SK-N-SH (cell line): ENCODE data around the gene ZG16. TPM values are rescaled to one million over a fixed set of nuclear protein-coding genes. Genes with fewer than 3 reads are reported as not detected.

ENCODE experiments used
- CTCF ChIA-PET: fragments of 300-600, 350-600 bp; formaldehyde crosslinking; extraction: SDS; loops from one replicate; lab custom pipeline; 2021; lab: Yijun Ruan, JAX
- POLR2A ChIA-PET: fragments of 350-600 bp; sonication (Branson Sonifier 250); formaldehyde crosslinking; extraction: SDS; loops from one replicate; lab custom pipeline; 2020; ENCODE audit warnings: antibody characterized with exemption, inconsistent platforms; lab: Yijun Ruan, JAX
- DNase-seq: peaks from one replicate; pipeline ENCODE4 v3.0.0; 2012
- H2AFZ ChIP-seq: fragments of 200-600 bp; sonication (generic); 2 replicates; pipeline ENCODE4 v1.8.1; 2016; ENCODE audit warnings: antibody characterized with exemption, mild to moderate bottlenecking, low read depth
- H3F3A ChIP-seq: fragments of 200-600 bp; sonication (generic); replicated peaks from 2 replicates; pipeline ENCODE3; 2016; ENCODE audit warnings: antibody characterized with exemption, mild to moderate bottlenecking; ENCODE audit not compliant: insufficient read depth
- H3K27ac ChIP-seq, 2 experiments: fragments of 200-500 bp in 1 of 2; fragments of 200-600 bp in 1 of 2; sonication (Bioruptor generic) in 1 of 2; sonication (generic), shearing (Covaris generic) in 1 of 2; 2 replicates each; pipeline versions ENCODE4 v1.5.1 to v1.6.1; 2014 to 2016; ENCODE audit warnings: low read depth in 2 of 2, inconsistent platforms in 1 of 2, low read length in 1 of 2, mild to moderate bottlenecking in 1 of 2, mixed read lengths in 1 of 2
- H3K27me3 ChIP-seq: fragments of 200-600 bp; sonication (generic), shearing (Covaris generic); 2 replicates; pipeline ENCODE4 v1.6.1; 2016; ENCODE audit warnings: mixed run types; ENCODE audit not compliant: insufficient read depth
- H3K36me3 ChIP-seq, 2 experiments: fragments of 200-500 bp in 1 of 2; fragments of 200-600 bp in 1 of 2; sonication (Bioruptor generic) in 1 of 2; sonication (generic) in 1 of 2; replicated peaks in 1 of 2; 2 replicates each; pipeline versions ENCODE3 to v1.5.1; 2014 to 2016; ENCODE audit warnings: low read length in 1 of 2, mild to moderate bottlenecking in 1 of 2; ENCODE audit not compliant: insufficient read depth in 2 of 2, control insufficient read depth in 1 of 2
- H3K4me1 ChIP-seq, 2 experiments: fragments of 200-500 bp in 1 of 2; fragments of 200-600 bp in 1 of 2; sonication (Bioruptor generic) in 1 of 2; sonication (generic), shearing (Covaris generic) in 1 of 2; 2 replicates each; pipeline versions ENCODE4 v1.5.1 to v1.6.1; 2014 to 2016; ENCODE audit warnings: low read depth in 1 of 2, low read length in 1 of 2, mixed run types in 1 of 2; ENCODE audit not compliant: insufficient read depth in 2 of 2, control insufficient read depth in 1 of 2
- H3K4me2 ChIP-seq: fragments of 200-600 bp; sonication (generic), shearing (Covaris generic); 2 replicates; pipeline ENCODE4 v1.6.1; 2017; ENCODE audit warnings: mixed run types
- H3K4me3 ChIP-seq, 2 experiments: fragments of 200-500 bp in 1 of 2; fragments of 200-600 bp in 1 of 2; sonication (Bioruptor generic) in 1 of 2; sonication (generic), shearing (Covaris generic) in 1 of 2; 2 replicates each; pipeline versions ENCODE4 v1.5.1 to v1.8.1; 2014 to 2016; ENCODE audit warnings: low read depth in 2 of 2, inconsistent platforms in 1 of 2, low read length in 1 of 2, mild to moderate bottlenecking in 1 of 2, mixed read lengths in 1 of 2, moderate library complexity in 1 of 2
- H3K79me2 ChIP-seq: fragments of 200-600 bp; sonication (generic); 2 replicates; pipeline ENCODE4 v1.8.1; 2017; ENCODE audit warnings: mild to moderate bottlenecking; ENCODE audit not compliant: insufficient read depth
- H3K9ac ChIP-seq: fragments of 200-600 bp; sonication (generic); 2 replicates; pipeline ENCODE4 v1.6.1; 2017; ENCODE audit warnings: mixed run types
- H3K9me2 ChIP-seq: fragments of 200-600 bp; sonication (generic); 2 replicates; pipeline ENCODE4 v1.6.1; 2017; ENCODE audit warnings: mixed run types
- H3K9me3 ChIP-seq: fragments of 200-600 bp; sonication (generic); 2 replicates; pipeline ENCODE4 v1.6.1; 2017; ENCODE audit warnings: mixed run types, mild to moderate bottlenecking, moderate library complexity
- H4K20me1 ChIP-seq: fragments of 200-600 bp; sonication (generic); 2 replicates; pipeline ENCODE4 v1.6.1; 2017; ENCODE audit warnings: mild to moderate bottlenecking, mixed run types; ENCODE audit not compliant: insufficient read depth
- CHD2 ChIP-seq: fragments of 150-350 bp; IDR thresholded peaks from 2 replicates; pipeline ENCODE4 v1.6.1; 2018; ENCODE audit warnings: low read length; ENCODE audit not compliant: partially characterized antibody
- ELF1 ChIP-seq: IDR thresholded peaks from 2 replicates; pipeline ENCODE4 v1.4.0; 2012
- EZH2phosphoT487 ChIP-seq: fragments of 200-600 bp; sonication (generic); IDR thresholded peaks from 2 replicates; pipeline ENCODE4 v1.6.1; 2017; ENCODE audit warnings: low read depth, mixed run types, mild to moderate bottlenecking, antibody characterized with exemption, moderate library complexity, borderline replicate concordance
- FOSL2 ChIP-seq: IDR thresholded peaks from 2 replicates; pipeline ENCODE4 v1.4.0; 2012; ENCODE audit warnings: low read depth, mild to moderate bottlenecking, moderate library complexity, borderline replicate concordance
- FOXJ3 ChIP-seq: sonication (generic); formaldehyde crosslinking; IDR thresholded peaks from 2 replicates; pipeline ENCODE4 v1.5.1; 2020; ENCODE audit warnings: mild to moderate bottlenecking, missing genetic modification reagents
- FOXM1 ChIP-seq: IDR thresholded peaks from 2 replicates; pipeline ENCODE4 v1.4.0; 2012; ENCODE audit warnings: low read depth, mild to moderate bottlenecking
- GABPA ChIP-seq: IDR thresholded peaks from 2 replicates; pipeline ENCODE4 v1.4.0; 2012; ENCODE audit warnings: low read depth, mild to moderate bottlenecking
- JUND ChIP-seq: IDR thresholded peaks from 2 replicates; pipeline ENCODE4 v1.4.0; 2012
- MXI1 ChIP-seq: IDR thresholded peaks from 2 replicates; pipeline ENCODE4 v1.6.1; 2012; ENCODE audit warnings: mild to moderate bottlenecking, low read depth, low read length, improper control_type of control experiment
- POLR2AphosphoS5 ChIP-seq: IDR thresholded peaks from 2 replicates; pipeline ENCODE4 v1.6.1; 2012; ENCODE audit warnings: low read depth, low read length
- RAD21 ChIP-seq: IDR thresholded peaks from 2 replicates; pipeline ENCODE4 v1.6.1; 2012; ENCODE audit warnings: mild to moderate bottlenecking, low read length
- RFX5 ChIP-seq: IDR thresholded peaks from 2 replicates; pipeline ENCODE4 v1.6.1; 2012; ENCODE audit warnings: mild to moderate bottlenecking, improper control_type of control experiment, low read length
- RXRA ChIP-seq: IDR thresholded peaks from 2 replicates; pipeline ENCODE4 v1.4.0; 2012; ENCODE audit warnings: low read depth, mild to moderate bottlenecking, borderline replicate concordance
- SMC3 ChIP-seq: IDR thresholded peaks from 2 replicates; pipeline ENCODE4 v1.6.1; 2012; ENCODE audit warnings: low read depth, low read length, improper control_type of control experiment
- TAF1 ChIP-seq: IDR thresholded peaks from 2 replicates; pipeline ENCODE4 v1.6.1; 2012; ENCODE audit warnings: low read depth, mild to moderate bottlenecking, low read length, moderate library complexity, borderline replicate concordance
- TCF12 ChIP-seq: IDR thresholded peaks from 2 replicates; pipeline ENCODE4 v1.4.0; 2012
- WGBS: methylation state at CpG from one replicate; pipeline ENCODE4 v1.1.6; 2017; ENCODE audit warnings: low lambda C conversion rate; 5-methylcytosine and 5-hydroxymethylcytosine counted together
- polyA plus RNA-seq, 3 experiments: library from polyadenylated mRNA; depleted of rRNA; stranded (reverse); fragments of >200 nt; gene quantifications; 2 replicates each; pipeline ENCODE4 v1.2.3, GENCODE V29; 2012
- TF ChIP-seq, protein P1 (sequence below): fragments of 200-600 bp; sonication (generic); IDR thresholded peaks from 2 replicates; pipeline ENCODE4 v1.6.1; 2017; ENCODE audit warnings: antibody characterized with exemption, mild to moderate bottlenecking, moderate library complexity
- TF ChIP-seq, protein P2 (sequence below): IDR thresholded peaks from 2 replicates; pipeline ENCODE4 v1.6.1; 2012; ENCODE audit warnings: mild to moderate bottlenecking, low read depth, low read length, moderate library complexity
- TF ChIP-seq, protein P3 (sequence below): IDR thresholded peaks from 2 replicates; pipeline ENCODE4 v1.4.0; 2012; ENCODE audit warnings: low read depth
- TF ChIP-seq, protein P4 (sequence below): fragments of 150-350 bp; IDR thresholded peaks from 2 replicates; pipeline ENCODE4 v1.6.1; 2016; ENCODE audit warnings: mild to moderate bottlenecking, low read depth, low read length

ZG16 gene
- polyA plus RNA-seq, 1 of the 3 experiments (the other 2 are of a cell fraction) = not detected

DNA sequence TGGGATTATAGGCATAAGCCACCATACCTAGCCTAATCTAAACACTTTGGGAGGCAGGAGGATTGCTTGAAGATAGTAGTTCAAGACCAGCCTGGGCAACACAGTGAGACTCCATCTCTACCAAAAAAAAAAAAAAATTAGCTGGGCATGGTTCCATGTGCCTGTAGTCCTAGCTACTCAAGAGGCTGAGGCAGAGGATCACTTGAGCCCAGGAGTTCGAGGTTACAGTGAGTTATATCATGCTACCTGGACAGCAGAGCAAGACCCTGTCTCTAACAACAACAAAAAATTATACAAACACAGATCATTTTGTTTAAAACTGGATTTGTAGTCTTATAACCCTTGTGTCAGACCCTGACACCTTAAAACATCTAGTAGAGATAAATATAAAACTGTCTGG is 24.5 kb upstream of the ZG16 start:
- Histone ChIP-seq H3K9me2 (no peaks in the 10 kb centered on the region), H3F3A (no peaks in the 10 kb centered on the region), H3K27me3 (no peaks in the 10 kb centered on the region), H4K20me1 (no peaks in the 10 kb centered on the region), H3K9me3 (no peaks in the 10 kb centered on the region)
- ChIA-PET CTCF (no interaction called here), POLR2A (no interaction called here)
- TF ChIP-seq FOXJ3 (CRISPR knock-in tag) (no peak), TCF12 (no peak), ELF1 (no peak), RFX5 (no peak), TAF1 (no peak), EZH2phosphoT487 (no peak), RAD21 (no peak), FOSL2 (no peak), GABPA (no peak), FOXM1 (no peak), SMC3 (no peak), CHD2 (no peak), JUND (no peak), MXI1 (no peak), RXRA (no peak), POLR2AphosphoS5 (no peak)
- TF ChIP-seq, protein P1, sequence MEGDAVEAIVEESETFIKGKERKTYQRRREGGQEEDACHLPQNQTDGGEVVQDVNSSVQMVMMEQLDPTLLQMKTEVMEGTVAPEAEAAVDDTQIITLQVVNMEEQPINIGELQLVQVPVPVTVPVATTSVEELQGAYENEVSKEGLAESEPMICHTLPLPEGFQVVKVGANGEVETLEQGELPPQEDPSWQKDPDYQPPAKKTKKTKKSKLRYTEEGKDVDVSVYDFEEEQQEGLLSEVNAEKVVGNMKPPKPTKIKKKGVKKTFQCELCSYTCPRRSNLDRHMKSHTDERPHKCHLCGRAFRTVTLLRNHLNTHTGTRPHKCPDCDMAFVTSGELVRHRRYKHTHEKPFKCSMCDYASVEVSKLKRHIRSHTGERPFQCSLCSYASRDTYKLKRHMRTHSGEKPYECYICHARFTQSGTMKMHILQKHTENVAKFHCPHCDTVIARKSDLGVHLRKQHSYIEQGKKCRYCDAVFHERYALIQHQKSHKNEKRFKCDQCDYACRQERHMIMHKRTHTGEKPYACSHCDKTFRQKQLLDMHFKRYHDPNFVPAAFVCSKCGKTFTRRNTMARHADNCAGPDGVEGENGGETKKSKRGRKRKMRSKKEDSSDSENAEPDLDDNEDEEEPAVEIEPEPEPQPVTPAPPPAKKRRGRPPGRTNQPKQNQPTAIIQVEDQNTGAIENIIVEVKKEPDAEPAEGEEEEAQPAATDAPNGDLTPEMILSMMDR = no peak
- TF ChIP-seq, protein P2, sequence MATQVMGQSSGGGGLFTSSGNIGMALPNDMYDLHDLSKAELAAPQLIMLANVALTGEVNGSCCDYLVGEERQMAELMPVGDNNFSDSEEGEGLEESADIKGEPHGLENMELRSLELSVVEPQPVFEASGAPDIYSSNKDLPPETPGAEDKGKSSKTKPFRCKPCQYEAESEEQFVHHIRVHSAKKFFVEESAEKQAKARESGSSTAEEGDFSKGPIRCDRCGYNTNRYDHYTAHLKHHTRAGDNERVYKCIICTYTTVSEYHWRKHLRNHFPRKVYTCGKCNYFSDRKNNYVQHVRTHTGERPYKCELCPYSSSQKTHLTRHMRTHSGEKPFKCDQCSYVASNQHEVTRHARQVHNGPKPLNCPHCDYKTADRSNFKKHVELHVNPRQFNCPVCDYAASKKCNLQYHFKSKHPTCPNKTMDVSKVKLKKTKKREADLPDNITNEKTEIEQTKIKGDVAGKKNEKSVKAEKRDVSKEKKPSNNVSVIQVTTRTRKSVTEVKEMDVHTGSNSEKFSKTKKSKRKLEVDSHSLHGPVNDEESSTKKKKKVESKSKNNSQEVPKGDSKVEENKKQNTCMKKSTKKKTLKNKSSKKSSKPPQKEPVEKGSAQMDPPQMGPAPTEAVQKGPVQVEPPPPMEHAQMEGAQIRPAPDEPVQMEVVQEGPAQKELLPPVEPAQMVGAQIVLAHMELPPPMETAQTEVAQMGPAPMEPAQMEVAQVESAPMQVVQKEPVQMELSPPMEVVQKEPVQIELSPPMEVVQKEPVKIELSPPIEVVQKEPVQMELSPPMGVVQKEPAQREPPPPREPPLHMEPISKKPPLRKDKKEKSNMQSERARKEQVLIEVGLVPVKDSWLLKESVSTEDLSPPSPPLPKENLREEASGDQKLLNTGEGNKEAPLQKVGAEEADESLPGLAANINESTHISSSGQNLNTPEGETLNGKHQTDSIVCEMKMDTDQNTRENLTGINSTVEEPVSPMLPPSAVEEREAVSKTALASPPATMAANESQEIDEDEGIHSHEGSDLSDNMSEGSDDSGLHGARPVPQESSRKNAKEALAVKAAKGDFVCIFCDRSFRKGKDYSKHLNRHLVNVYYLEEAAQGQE = no peak
- TF ChIP-seq, protein P3, sequence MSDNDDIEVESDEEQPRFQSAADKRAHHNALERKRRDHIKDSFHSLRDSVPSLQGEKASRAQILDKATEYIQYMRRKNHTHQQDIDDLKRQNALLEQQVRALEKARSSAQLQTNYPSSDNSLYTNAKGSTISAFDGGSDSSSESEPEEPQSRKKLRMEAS = no peak
- TF ChIP-seq, protein P4, sequence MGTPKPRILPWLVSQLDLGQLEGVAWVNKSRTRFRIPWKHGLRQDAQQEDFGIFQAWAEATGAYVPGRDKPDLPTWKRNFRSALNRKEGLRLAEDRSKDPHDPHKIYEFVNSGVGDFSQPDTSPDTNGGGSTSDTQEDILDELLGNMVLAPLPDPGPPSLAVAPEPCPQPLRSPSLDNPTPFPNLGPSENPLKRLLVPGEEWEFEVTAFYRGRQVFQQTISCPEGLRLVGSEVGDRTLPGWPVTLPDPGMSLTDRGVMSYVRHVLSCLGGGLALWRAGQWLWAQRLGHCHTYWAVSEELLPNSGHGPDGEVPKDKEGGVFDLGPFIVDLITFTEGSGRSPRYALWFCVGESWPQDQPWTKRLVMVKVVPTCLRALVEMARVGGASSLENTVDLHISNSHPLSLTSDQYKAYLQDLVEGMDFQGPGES = no peak
- TF ChIP-seq, all 33 proteins: peak for 0
- DNase-seq = no peak
- H3K27ac ChIP-seq = no peak overlapping the region
- H3K79me2 ChIP-seq = no peaks in the 10 kb centered on the region
- no peak overlapping the region for H2AFZ ChIP-seq
- H3K4me3 ChIP-seq = no peak overlapping the region
- H3K4me2 ChIP-seq = no peak overlapping the region
- 11% methylated on average over 1 of the region's 1 CpG for WGBS
- H3K4me1 ChIP-seq = no peaks in the 10 kb centered on the region
- no peak overlapping the region for H3K9ac ChIP-seq
- no peaks in the 10 kb centered on the region for H3K36me3 ChIP-seq
